MCF 10A (cell line): ENCODE measurements around the gene CCDC110. TPM values are rescaled to one million over a fixed set of nuclear protein-coding genes. Genes with fewer than 3 reads are reported as not detected.

Experiments
- BruUV-seq: library from RNA; stranded (reverse); fragments of 400-500 nt; replicated peaks from 2 replicates; lab custom pipeline; 2021; lab: Mats Ljungman, UMichigan
- CTCF ChIA-PET: fragments of 300-600 bp; sonication (Branson Sonifier 250); formaldehyde crosslinking; extraction: SDS; loops from one replicate; lab custom pipeline; 2021; ENCODE audit warnings: antibody characterized with exemption, inconsistent platforms; lab: Yijun Ruan, JAX
- POLR2A ChIA-PET: fragments of 300-600, 350-650 bp; sonication (Branson Sonifier 250); formaldehyde crosslinking; extraction: SDS; loops from one replicate; lab custom pipeline; 2020; ENCODE audit warnings: antibody characterized with exemption, inconsistent platforms; lab: Yijun Ruan, JAX
- DNase-seq: peaks from one replicate; pipeline ENCODE4 v3.0.0-alpha.2; 2018; ENCODE audit not compliant: unreplicated experiment
- H3K27ac Mint-ChIP-seq: one replicate; pipeline ENCODE4 v1.8.0; 2022; ENCODE audit warnings: mild to moderate bottlenecking, low read depth, mixed read lengths; ENCODE audit not compliant: unreplicated experiment
- H3K27me3 Mint-ChIP-seq: one replicate; pipeline ENCODE4 v1.8.0; 2022; ENCODE audit warnings: mixed read lengths; ENCODE audit not compliant: insufficient read depth, unreplicated experiment
- H3K36me3 Mint-ChIP-seq: one replicate; pipeline ENCODE4 v1.8.0; 2022; ENCODE audit warnings: mild to moderate bottlenecking, moderate library complexity, mixed read lengths; ENCODE audit not compliant: insufficient read depth, unreplicated experiment
- H3K4me1 Mint-ChIP-seq: one replicate; pipeline ENCODE4 v1.8.0; 2022; ENCODE audit warnings: mixed read lengths; ENCODE audit not compliant: insufficient read depth, unreplicated experiment
- H3K4me3 Mint-ChIP-seq: one replicate; pipeline ENCODE4 v1.8.0; 2022; ENCODE audit warnings: mild to moderate bottlenecking, moderate library complexity, mixed read lengths; ENCODE audit not compliant: unreplicated experiment
- H3K9me3 Mint-ChIP-seq: one replicate; pipeline ENCODE4 v1.8.0; 2022; ENCODE audit warnings: mixed read lengths; ENCODE audit not compliant: unreplicated experiment
- CTCF ChIP-seq: fragments of 200-600 bp; IDR thresholded peaks from one replicate; pipeline ENCODE4 v1.8.0; 2022; ENCODE audit warnings: antibody characterized with exemption, mild to moderate bottlenecking; ENCODE audit not compliant: unreplicated experiment
- intact Hi-C: fragments of 100-400 bp; cut with micrococcal nuclease; formaldehyde crosslinking; loops from 2 replicates; pipeline ENCODE4 v1.14.1; 2022
- total RNA-seq: library from RNA; stranded (reverse); gene quantifications from 2 replicates; pipeline ENCODE4 v1.2.3, GENCODE V29; 2022

Gene CCDC110
- total RNA-seq, 1 experiment from 2014 or later = not detected

- no TSS peak for BruUV-seq
- ChIA-PET CTCF (interaction anchor here (1.0 to 2.1 kb wide), 2 partner anchors 10 to 116 kb away, joined by 3 to 4 read pairs; partner anchors contain the start of gene CCDC110), POLR2A (interaction anchor here (0.6 to 1.3 kb wide), 4 partner anchors 8 to 868 kb away, joined by 3 read pairs; no protein-coding TSS in a partner anchor)
- TF ChIP-seq CTCF = no peak
- Mint-ChIP-seq H3K36me3 (no peaks in the 10 kb centered on the region), H3K27ac (no peak overlapping the region), H3K4me3 (no peak overlapping the region), H3K9me3 (no peaks in the 10 kb centered on the region), H3K4me1 (no peaks in the 10 kb centered on the region), H3K27me3 (no peaks in the 10 kb centered on the region)
- intact Hi-C loops = no loop called here
- no peak for DNase-seq
Observed at GRCh38 chr4:185481401-185481800, 9.9 kb upstream of the CCDC110 start.

GRCh38 chr4:185480016-185480732 lies 8.6 kb upstream of the CCDC110 start:
- H3K4me3 Mint-ChIP-seq = no peak overlapping the region
- no peaks in the 10 kb centered on the region for H3K9me3 Mint-ChIP-seq
- CTCF ChIA-PET = interaction anchor here (0.6 to 1.1 kb wide), 5 partner anchors 69 to 160 kb away, joined by 3 read pairs; no protein-coding TSS in a partner anchor
- no TSS peak for BruUV-seq
- intact Hi-C loops = no loop called here
- no peaks in the 10 kb centered on the region for H3K27me3 Mint-ChIP-seq
- POLR2A ChIA-PET = interaction anchor here (1.7 kb wide), 1 partner anchor 117 kb away, joined by 5 read pairs; no protein-coding TSS in a partner anchor
- TF ChIP-seq CTCF = no peak
- no peaks in the 10 kb centered on the region for H3K36me3 Mint-ChIP-seq
- H3K4me1 Mint-ChIP-seq = no peaks in the 10 kb centered on the region
- no peak for DNase-seq
- no peak overlapping the region for H3K27ac Mint-ChIP-seq

GRCh38 chr4:185479507-185479971 lies 8.0 kb upstream of the CCDC110 start:
- Mint-ChIP-seq H3K36me3 (no peaks in the 10 kb centered on the region), H3K27ac (no peak overlapping the region), H3K4me3 (no peak overlapping the region), H3K27me3 (no peaks in the 10 kb centered on the region), H3K9me3 (no peaks in the 10 kb centered on the region), H3K4me1 (no peaks in the 10 kb centered on the region)
- CTCF ChIA-PET = interaction anchor here (0.6 to 1.1 kb wide), 5 partner anchors 39 to 161 kb away, joined by 3 read pairs; no protein-coding TSS in a partner anchor
- no peak for TF ChIP-seq CTCF
- BruUV-seq = no TSS peak
- intact Hi-C loops = loop anchor here (10.0 kb wide), 1 partner anchor 275 kb away; the partner anchor contains the start of genes CFAP97 and SNX25
- DNase-seq = peak; percentile 35
- POLR2A ChIA-PET = interaction anchor here (1.0 to 1.7 kb wide), 2 partner anchors 83 to 118 kb away, joined by 3 to 5 read pairs; partner anchors contain the start of gene ANKRD37

GRCh38 chr4:185473247-185473646 lies 1.7 kb upstream of the CCDC110 start:
- H3K9me3 Mint-ChIP-seq = no peaks in the 10 kb centered on the region
- H3K27me3 Mint-ChIP-seq = peaks cover 26% of the 10 kb centered on the region
- TF ChIP-seq CTCF = no peak
- no peak for DNase-seq
- H3K36me3 Mint-ChIP-seq = no peaks in the 10 kb centered on the region
- H3K4me1 Mint-ChIP-seq = no peaks in the 10 kb centered on the region
- ChIA-PET POLR2A (interaction anchor here (1.0 to 1.5 kb wide), 2 partner anchors 9 to 118 kb away, joined by 3 to 4 read pairs; no protein-coding TSS in a partner anchor), CTCF (interaction anchor here (0.6 to 2.2 kb wide), 5 partner anchors 124 to 987 kb away, joined by 3 to 19 read pairs (median 3); no protein-coding TSS in a partner anchor)
- no peak overlapping the region for H3K27ac Mint-ChIP-seq
- intact Hi-C loops = loop anchor here (5.0 to 10.0 kb wide), 2 partner anchors 268 to 564 kb away; partner anchors contain the start of genes CFAP97 and SNX25
- BruUV-seq = no TSS peak
- H3K4me3 Mint-ChIP-seq = no peak overlapping the region
